Panc1 (cell line): ENCODE measurements around the gene PBXIP1.

Experiments used
- POLR2AphosphoS5 ChIP-seq: IDR thresholded peaks from 2 replicates; pipeline ENCODE4 v1.6.1; 2012; ENCODE audit warnings: mild to moderate bottlenecking, low read depth, low read length, moderate library complexity
- SIN3A ChIP-seq: IDR thresholded peaks from 2 replicates; pipeline ENCODE4 v1.6.1; 2012; ENCODE audit warnings: low read depth, mild to moderate bottlenecking, low read length, moderate library complexity, borderline replicate concordance; ENCODE audit not compliant: insufficient read depth
- TCF7L2 ChIP-seq: IDR thresholded peaks from 2 replicates; pipeline ENCODE4 v1.6.1; 2011; ENCODE audit warnings: mild to moderate bottlenecking, low read depth, low read length, inconsistent platforms
- TF ChIP-seq, protein P1 (sequence below): fragments of 450-650 bp; IDR thresholded peaks from 2 replicates; pipeline ENCODE4 v1.5.1; 2017; ENCODE audit warnings: mild to moderate bottlenecking
- TF ChIP-seq, protein P2 (sequence below), 2 experiments: IDR thresholded peaks; 2 replicates each; pipeline ENCODE4 v1.6.1; 2011 to 2012; ENCODE audit warnings: low read depth in 2 of 2, control low read depth in 1 of 2, low read length in 1 of 2, mild to moderate bottlenecking in 1 of 2, moderate library complexity in 1 of 2; ENCODE audit not compliant: insufficient read depth in 1 of 2

DNA sequence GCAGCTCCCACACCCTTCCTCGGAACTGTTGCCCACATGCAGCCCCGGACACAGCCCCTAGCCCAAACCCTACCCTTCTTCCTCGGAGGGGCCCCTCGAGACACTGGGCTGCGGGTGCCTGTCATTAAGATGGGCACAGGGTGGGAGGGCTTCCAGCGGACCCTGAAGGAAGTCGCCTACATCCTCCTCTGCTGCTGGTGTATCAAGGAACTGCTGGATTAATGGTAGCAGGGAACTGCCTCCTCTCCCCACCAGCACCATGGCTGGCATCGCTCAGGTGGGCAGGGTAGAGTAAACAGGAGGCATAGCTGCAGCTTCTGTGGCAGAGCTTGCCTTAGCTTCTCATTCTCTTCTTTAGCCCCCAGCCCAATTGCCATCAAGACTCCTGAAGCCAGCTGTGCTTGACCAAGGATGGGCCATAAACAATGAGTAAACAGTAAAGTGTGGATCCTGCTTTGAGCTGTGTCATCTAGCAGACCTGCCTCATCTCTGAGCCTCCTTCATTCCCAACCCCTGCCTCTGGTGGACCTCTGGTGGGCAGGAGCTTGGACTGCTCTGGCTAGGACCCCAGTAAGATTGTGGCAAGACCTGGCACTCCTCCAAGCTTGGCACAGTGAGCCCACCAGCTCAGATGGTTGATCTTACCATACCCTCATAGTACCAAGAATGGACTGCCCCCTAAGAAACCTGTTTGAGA is 37.8 kb upstream of the PBXIP1 start, which contains the start of gene LENEP:
- no peak for TF ChIP-seq POLR2AphosphoS5
- TF ChIP-seq, protein P1, sequence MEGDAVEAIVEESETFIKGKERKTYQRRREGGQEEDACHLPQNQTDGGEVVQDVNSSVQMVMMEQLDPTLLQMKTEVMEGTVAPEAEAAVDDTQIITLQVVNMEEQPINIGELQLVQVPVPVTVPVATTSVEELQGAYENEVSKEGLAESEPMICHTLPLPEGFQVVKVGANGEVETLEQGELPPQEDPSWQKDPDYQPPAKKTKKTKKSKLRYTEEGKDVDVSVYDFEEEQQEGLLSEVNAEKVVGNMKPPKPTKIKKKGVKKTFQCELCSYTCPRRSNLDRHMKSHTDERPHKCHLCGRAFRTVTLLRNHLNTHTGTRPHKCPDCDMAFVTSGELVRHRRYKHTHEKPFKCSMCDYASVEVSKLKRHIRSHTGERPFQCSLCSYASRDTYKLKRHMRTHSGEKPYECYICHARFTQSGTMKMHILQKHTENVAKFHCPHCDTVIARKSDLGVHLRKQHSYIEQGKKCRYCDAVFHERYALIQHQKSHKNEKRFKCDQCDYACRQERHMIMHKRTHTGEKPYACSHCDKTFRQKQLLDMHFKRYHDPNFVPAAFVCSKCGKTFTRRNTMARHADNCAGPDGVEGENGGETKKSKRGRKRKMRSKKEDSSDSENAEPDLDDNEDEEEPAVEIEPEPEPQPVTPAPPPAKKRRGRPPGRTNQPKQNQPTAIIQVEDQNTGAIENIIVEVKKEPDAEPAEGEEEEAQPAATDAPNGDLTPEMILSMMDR: no peak
- no peak for TF ChIP-seq SIN3A
- TF ChIP-seq, protein P2, sequence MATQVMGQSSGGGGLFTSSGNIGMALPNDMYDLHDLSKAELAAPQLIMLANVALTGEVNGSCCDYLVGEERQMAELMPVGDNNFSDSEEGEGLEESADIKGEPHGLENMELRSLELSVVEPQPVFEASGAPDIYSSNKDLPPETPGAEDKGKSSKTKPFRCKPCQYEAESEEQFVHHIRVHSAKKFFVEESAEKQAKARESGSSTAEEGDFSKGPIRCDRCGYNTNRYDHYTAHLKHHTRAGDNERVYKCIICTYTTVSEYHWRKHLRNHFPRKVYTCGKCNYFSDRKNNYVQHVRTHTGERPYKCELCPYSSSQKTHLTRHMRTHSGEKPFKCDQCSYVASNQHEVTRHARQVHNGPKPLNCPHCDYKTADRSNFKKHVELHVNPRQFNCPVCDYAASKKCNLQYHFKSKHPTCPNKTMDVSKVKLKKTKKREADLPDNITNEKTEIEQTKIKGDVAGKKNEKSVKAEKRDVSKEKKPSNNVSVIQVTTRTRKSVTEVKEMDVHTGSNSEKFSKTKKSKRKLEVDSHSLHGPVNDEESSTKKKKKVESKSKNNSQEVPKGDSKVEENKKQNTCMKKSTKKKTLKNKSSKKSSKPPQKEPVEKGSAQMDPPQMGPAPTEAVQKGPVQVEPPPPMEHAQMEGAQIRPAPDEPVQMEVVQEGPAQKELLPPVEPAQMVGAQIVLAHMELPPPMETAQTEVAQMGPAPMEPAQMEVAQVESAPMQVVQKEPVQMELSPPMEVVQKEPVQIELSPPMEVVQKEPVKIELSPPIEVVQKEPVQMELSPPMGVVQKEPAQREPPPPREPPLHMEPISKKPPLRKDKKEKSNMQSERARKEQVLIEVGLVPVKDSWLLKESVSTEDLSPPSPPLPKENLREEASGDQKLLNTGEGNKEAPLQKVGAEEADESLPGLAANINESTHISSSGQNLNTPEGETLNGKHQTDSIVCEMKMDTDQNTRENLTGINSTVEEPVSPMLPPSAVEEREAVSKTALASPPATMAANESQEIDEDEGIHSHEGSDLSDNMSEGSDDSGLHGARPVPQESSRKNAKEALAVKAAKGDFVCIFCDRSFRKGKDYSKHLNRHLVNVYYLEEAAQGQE (IDR thresholded peaks at IDR 0.05; ENCODE audit: insufficient read depth in 1 of 2, low read depth in 2 of 2, low read length in 1 of 2): no peak
- TF ChIP-seq TCF7L2: no peak
